NCI-H2171 (cell line): ENCODE results near the gene CENPL.
"Not testable (repeated sequence)": the region's sequence is repeated elsewhere in the genome, so short reads cannot be mapped to it uniquely, and the experiment has no call there.

Experiments used
- DNase-seq: peaks from one replicate; lab custom pipeline; 2025; lab: John Stamatoyannopoulos, UW

Gene CENPL, protein sequence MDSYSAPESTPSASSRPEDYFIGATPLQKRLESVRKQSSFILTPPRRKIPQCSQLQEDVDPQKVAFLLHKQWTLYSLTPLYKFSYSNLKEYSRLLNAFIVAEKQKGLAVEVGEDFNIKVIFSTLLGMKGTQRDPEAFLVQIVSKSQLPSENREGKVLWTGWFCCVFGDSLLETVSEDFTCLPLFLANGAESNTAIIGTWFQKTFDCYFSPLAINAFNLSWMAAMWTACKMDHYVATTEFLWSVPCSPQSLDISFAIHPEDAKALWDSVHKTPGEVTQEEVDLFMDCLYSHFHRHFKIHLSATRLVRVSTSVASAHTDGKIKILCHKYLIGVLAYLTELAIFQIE

DNA sequence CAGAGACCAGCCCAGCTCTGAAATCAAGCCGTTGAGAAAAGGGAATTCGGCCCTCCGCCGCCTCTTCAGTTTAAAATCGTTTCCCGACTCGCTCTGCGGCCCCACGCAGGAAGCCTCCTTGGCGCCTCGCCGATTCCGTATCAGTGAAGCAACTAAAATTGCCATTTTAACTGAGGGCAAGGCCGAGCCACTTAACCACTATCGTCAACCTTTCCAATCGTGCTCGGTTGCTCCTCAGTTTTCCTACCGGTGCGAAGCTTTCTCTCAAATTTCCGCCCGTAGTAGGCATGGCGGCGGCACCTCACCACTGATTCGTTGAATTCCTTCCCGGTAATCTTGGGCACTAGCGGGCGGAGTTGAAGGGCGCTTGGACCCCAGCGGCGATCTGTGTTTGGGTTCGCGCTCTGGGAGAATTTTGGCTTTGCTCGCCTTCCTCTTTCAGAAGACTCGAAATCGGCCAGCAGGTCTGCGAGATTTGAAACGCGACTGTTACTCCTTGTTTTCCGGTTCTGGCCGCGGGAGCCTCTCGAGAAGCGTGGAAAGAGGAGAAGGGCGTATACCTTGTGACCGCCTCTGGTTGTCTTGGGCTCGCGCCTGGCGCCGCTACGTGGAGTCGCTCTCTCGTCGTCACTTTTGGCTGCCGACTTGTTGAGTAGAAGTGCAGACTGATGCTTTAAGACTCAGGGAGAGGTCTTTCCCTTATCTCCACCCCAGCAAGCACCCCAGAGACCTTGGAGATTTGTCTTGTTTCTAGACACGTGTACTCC is at the start of gene CENPL, which contains the start of gene DARS2:
TSS of gene CENPL (minus strand) at position 569 of the 767 bp plus-strand sequence. CDS start 13,584 bp downstream, outside the sequence.
TSS of gene DARS2 (plus strand) at position 359 of the 767 bp plus-strand sequence. CDS start 557 bp downstream, outside the sequence.
- DNase-seq: peak; percentile 95

DNA sequence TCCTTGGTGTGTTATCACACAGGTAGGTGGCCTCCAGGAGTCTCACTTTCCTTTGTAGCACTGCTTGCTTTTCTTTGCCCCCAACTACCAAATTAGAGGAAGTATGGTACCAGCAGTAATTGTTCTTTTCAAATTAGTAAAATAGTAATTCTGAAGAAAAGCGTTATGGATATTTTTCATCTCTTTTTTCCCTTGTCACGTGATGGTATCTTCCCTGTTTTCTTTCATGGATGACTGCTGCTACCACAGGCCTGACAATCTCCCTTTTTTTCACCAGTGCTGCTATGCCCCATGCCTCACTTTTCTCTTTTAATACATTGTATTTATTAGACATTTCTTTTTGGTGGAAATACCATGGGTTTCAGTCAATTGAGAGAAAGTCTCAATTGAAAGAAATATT is 46.8 kb upstream of the CENPL start:
- no peak for DNase-seq

DNA sequence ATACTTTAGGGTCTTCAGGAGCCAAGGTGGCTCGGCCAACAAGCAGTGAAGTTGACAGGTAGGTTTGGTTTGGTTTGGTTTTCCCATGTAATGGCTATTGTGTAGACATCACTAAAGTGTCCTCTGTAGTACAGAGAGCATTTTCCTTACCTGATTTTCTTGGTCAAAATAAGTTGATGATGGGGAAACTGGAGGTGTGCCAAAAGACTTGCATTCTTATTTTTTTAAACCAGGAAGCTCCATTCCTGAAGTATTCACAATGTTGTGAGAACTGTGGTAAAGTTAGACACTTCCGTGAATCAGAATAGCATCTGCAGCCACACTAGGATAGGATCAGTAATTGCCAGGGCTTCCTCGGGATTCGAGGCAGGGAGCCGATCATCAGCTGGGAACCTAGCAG is 46.4 kb upstream of the CENPL start:
- DNase-seq: no peak

DNA sequence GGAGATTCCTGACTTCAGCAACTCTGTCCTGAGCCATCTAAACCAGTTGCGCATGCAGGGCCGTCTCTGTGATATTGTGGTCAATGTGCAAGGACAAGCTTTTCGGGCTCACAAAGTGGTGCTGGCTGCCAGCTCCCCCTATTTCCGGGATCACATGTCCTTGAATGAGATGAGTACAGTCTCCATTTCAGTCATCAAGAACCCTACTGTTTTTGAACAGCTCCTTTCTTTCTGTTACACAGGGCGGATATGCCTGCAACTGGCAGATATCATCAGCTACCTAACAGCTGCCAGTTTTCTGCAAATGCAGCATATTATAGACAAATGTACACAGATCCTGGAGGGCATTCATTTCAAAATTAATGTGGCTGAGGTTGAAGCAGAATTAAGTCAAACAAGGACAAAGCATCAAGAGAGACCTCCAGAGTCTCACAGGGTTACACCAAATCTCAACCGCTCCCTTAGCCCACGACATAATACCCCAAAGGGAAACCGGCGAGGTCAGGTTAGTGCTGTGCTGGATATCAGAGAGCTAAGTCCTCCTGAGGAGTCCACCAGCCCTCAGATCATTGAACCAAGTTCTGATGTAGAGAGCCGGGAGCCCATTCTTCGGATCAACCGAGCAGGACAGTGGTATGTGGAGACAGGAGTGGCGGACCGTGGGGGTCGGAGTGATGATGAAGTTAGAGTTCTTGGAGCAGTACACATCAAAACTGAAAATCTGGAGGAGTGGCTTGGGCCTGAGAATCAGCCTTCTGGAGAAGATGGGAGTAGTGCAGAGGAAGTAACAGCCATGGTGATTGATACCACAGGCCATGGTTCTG is 45.8 kb upstream of the CENPL start:
- no peak for DNase-seq

DNA sequence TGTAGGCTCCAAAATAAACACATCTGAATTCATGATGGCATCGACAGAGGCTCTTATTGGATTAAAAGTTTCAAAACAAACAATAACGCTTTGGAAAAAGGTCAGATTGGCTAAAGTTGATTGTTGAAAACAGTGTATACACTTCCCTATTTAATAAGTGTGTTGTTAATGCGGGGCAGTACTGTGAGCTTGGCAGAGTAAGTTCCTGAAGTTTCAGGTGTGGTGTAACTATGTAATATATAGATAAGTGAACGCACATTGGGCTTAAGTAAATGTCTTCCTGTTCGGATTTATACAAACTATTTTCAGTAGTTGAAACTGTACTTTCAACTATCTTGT is 44.3 kb upstream of the CENPL start:
- no peak for DNase-seq

DNA sequence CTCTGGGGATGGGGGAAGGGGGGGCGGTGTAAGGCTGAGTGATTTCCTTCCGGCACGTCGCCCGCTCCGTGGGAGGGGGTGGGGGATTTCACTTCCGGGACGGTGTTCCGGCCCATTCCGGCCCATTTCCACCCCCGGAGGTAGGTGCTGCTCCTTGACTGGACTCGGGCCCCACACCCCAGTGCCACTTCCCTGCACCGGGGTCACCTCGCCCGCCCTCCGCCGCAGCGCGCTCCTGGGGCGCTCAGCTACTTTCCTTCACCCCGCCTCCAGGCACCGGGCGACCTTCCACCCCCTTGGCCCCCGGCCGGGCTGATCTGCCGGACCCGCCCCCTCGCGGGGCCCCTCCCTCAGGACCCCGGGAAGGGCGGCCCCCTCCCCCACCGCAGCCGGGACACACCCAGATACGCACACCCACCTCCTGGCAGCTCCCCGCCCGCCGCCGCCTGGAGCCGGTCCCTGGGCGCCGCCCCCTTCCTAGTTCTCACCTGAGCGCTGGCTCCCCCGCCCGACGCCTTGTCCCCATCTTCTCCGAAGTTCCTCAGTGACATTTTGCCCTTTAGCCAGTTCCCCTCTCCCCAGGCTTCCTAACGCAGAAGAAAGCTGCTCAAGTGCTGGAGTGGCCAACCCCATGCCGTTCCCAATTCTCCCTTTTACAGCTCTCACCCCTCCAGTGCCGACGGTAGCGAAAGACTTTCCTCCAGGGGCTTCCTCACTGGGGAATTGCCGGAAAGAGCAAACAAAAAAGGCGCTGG is 43.8 kb upstream of the CENPL start, which contains the start of gene ZBTB37:
TSS of gene ZBTB37 (plus strand) at position 115 of the 755 bp plus-strand sequence. CDS start 1,846 bp downstream, outside the sequence.
- peak; percentile 94 for DNase-seq

DNA sequence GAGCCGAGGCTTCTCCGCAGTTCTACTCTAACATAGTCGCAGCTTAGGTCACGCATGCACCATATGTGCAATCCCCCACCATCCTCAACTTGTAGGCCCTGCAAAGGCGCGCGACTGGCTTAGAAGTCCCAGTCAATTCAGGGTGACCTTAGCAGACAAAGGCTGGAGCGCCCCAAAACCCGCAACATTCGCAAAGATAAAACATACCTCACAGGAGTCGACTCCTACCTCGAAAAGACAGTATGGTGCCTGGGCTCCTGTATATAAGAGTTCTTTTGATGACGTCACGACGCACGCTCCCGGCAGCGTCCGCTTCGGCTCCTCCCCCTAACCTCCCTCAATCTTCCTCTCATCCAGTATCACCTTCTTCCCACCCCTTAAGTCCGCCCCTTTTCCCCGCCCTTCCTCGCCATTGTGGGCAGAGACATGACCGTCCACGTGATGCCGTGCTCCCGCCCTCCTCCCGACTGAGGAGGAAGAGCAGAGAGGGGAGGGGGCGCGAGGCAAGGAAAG is 43.1 kb upstream of the CENPL start, which contains the start of gene GAS5:
TSS of gene GAS5 (minus strand) at position 237 of the 513 bp plus-strand sequence.
- DNase-seq: peak; percentile 99

DNA sequence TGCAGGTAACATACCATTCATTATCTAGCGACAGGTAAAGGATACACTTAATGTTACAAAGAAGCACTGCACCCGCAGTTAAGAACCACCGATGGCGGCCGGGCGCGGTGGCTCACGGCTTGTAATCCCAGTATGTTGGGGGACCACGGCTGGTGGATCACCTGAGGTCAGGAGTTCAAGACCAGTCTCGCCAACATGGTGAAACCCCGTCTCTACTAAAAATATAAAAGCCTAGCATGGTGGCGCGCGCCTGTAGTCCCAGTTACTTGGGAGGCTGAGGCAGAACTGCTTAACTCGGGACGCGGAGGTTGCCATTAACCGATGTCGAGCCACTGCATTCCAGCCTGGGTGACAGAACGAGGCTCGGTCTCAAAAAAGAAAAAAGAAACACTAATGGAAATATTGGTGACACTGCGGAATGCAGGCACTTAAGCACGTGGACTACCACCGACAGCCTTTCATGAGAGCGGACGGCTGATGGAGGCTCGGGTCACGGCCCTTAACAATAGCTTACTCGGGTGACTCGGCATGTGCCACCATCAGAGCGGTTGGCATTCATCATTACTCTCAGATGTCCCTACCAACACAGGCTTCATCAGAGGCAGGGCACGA is 42.6 kb upstream of the CENPL start:
- DNase-seq: no peak

DNA sequence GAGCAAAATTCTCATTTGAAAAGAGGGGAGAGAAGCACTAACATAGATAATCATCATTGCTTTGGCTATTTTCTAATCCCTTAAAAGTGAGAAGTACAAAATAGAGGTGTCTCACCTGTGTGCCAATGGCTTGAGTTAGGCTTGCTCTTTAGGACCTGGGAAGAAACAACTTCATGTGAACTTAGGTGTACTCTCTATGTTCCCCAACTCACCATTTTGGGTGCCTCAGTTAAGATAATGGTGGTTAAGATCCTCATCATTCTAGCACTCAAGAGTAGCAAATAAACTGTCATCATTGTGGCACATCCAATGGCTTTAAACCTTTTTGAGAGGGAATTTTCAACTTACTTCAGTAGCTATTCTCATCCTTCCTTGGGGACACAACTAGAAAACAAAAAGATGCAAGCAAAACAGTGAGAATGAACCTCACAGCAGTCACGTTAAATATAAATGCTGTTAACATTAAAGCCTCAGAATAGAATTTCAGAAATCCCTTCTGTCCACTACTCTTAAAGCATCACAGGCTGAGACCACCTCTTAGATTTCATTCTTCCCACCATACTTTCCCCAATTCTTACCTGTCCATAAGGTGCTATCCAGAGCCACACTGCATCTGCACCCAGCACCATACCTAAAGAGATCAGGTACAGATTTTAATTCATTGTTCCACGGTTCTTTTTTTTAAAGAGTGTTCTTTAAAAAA is 41.9 kb upstream of the CENPL start:
- no peak for DNase-seq

DNA sequence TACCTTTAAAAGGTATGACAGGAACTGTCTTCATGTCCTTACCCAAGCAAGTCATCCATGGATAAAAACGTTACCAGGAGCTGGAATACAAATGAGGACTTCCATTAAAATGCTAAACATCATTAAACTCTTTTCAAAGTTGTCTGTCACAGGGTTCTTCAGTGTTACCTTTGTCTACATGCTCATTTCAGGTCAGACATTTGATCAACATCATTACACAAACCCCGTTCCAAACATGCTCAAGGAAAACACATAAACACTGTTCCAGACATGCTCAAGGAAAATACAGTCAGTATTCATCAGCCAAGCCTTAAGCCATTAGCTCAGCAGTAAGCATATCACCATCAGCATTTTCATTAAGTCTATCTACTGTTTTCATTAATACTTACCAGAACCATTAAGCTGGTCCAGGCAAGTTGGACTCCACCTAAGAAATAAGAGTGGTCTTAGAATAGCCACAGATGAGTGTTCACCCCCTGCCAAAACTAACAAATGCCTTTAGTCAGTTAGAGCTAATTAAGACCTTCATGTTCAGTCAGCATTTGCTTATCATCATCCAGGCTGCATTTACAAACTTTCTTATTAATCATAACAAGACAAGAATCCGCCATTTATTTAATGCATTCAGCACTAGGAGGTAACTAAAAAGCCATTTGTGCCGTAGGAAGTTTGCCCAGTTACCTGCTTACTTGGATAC is 40.9 kb upstream of the CENPL start:
- no peak for DNase-seq

DNA sequence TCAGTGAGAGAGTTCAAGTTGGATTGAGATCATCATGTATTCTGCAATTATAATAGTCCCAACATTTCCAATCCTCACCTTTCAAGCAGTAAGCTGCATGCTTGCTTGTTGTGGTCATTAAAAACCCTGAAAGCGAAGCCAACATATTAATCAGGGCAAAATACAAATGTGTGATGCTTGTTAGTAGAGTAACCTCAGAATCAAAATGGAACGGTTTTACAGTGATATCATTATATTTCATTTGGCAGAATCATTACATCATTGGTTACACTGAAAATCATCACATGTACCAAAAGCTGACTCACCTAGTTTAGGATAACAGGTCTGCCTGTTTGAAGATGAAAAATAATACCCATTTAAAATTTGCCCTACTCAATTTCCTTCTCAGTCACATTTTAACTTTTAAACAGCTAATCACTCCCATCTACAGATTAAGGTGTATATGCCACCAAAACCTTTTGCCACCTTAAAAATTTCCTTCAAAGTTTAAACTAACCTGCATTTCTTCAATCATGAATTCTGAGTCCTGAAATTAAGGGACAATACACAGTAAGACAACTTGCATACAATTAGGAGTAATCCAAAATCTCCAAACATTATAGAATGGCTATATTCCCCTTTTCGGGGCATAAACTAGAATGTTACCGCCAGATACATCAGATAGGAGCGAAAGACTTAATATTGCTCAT is 39.6 kb upstream of the CENPL start:
- DNase-seq: no peak

DNA sequence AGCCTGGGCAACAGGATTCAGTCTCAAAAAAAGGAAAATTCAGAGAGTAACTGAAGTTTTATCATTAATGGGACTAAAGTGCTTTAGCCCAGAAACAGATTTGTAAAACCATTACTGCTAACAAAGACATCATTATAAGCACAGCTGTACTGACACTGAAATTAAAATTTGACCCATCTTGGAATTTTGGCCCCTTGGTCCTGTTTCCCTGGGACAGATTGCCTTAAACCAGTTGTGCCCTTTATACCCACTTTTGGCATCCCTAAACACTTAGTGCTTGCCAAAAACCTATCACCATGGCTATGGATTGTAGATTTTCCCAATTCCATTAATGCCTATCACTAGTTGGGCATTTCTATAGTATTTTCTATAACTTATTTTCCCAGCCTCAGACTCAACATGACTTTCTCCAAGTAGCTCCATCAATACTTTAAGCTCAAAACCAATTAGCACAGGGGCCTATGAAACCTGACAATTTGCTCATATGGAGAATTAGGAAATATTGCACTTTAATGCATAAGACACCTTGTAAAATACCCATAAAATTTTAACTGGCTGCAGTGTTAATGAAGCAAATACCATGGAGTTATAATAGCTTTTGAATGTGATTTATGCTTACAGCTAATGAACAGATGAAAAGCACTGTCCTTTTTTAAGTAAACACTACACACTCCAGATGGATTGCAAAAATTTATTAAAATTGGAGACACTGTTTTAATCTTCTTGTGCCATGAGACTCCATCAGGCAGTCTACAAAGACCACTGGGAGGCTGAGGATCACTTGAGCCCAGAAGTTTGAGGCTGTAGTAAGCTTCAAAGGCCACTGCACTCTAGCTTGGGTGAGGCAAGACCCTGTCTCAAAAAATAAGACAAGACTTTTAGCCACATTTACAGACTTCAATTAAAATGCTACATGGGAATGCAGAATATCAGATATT is 38.8 kb upstream of the CENPL start:
- no peak for DNase-seq

DNA sequence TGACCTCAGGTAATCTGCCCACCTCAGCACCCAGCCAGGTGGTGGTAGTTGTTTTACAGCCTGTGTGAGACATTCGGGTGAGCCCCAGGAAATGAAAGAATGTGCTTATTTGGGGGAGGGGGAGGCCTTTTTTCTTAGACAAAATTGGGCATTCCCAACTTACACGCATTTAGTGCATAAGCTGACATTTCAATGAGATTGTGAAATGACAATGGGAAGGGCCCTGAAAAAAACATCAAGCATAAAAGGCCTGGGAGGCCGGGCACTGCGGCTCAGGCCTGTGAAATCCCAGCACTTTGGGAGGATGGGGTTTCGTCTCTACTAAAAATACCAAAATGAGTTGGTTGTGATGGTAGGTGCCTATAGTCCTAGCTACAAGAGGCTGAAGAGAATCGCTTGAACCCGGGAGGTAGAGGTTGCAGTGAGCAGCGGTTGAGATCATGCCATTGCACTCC is 38.1 kb upstream of the CENPL start:
- DNase-seq: no peak

DNA sequence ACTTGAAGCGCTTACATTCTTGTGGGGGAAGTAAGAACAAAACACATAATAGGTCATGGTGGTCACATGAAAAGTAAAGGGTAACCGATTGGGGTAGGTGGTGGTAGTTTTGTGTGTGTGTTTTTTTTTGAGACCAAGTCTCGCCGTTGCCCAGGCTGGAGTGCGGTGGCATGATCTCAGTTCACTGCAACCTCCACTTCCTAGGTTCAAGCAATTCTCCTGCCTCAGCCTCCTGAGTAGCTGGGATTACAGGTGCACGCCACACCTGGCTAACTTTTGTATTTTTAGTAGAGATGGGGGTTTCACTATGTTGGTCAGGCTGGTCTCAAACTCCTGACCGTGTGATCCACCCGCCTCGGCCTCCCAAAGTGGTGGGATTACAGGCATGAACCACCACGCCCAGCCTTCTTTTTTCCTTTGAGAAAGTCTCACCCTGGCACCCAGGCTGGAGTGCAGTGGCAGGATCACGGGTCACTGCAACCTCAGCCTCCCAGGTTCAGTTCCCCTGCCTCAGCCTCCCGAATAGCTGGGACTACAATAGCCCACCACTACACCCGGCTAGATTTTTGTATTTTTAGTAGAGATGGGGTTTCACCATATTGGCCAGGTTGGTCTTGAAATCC is 37.6 kb upstream of the CENPL start:
- DNase-seq: not testable (repeated sequence)

DNA sequence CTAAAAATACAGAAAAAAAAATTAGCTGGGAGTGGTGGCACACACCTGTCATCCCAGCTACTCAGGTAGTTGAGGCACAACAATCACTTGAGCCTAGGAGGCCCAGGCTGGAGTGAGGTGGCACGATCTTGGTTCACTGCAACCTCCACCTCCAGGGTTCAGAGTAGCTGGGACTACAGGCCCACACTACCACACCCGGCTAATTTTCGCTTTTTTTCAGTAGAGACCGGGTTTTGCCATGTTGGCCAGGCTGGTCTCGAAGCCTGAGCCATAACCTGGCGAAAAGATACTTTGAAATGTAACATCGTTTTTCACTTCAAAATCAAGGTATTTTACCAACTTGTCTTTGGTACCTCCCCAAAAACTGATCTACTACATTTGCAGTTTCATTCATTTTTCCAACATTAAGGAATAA is 37.1 kb upstream of the CENPL start:
- no peak for DNase-seq

DNA sequence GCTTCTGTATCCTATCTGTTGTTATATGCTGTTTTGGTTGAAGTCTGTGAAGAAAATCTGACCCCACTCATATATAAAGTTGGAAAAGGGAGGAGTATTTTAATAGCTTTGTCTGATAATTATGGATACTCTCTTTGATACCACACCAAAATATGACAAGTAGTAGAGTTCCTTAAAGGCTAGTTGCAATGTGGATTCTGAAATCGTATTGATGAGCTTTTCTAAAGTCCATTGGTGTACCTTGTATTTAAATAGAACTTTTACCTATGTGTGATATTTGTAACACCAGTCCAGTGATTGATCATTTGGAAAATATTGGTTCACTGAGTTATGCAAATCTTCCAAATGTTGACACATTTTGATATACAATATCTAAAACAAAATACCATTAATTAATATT is 35.4 kb upstream of the CENPL start:
- DNase-seq: no peak

DNA sequence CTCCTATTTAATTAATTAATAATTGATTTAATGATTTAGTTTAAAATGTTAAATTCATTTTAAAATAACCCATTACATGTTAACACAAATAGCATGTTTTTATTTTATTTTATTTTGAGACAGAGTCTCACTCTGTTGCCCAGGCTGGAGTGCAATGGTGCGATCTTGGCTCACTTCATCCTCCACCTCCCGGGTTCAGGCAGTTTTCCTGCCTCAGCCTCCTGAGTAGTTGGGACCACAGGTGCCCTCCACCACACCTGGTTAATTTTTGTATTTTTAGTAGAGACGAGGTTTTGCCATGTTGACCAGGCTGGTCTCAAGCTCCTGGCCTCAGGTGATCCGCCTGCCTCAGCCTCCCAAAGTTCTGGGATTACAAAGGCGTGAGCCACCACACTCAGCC is 34.9 kb upstream of the CENPL start:
- DNase-seq: not testable (repeated sequence)
